Neural cell (in vitro differentiated cells): ENCODE results near the gene TMC6. TPM values are rescaled to one million over a fixed set of nuclear protein-coding genes. Genes with fewer than 3 reads are reported as not detected.

Experiments used
- H2AFZ ChIP-seq: fragments of 200-600, 300-800 bp; sonication (generic), shearing (Covaris generic); 2 replicates; pipeline ENCODE4 v1.6.0; 2014; ENCODE audit warnings: low read depth, mild to moderate bottlenecking, antibody characterized with exemption, low read length, moderate library complexity
- H3F3A ChIP-seq: fragments of 200-600 bp; shearing (Covaris generic); 2 replicates; pipeline ENCODE4 v1.6.1; 2016; ENCODE audit warnings: mild to moderate bottlenecking, moderate library complexity, mixed read lengths, antibody characterized with exemption, low read length; ENCODE audit not compliant: insufficient read depth, poor library complexity, severe bottlenecking
- H3K27ac ChIP-seq: fragments of 200-600, 300-800 bp; sonication (generic), shearing (Covaris generic); 2 replicates; pipeline ENCODE4 v1.5.1; 2014; ENCODE audit warnings: mild to moderate bottlenecking, low read length, moderate library complexity
- H3K27me3 ChIP-seq: fragments of 300-800, 200-600 bp; sonication (generic), shearing (Covaris generic); 2 replicates; pipeline ENCODE4 v1.6.0; 2014; ENCODE audit warnings: mild to moderate bottlenecking, low read depth, low read length, moderate library complexity; ENCODE audit not compliant: insufficient read depth
- H3K36me3 ChIP-seq: fragments of 300-800, 200-600 bp; sonication (generic), shearing (Covaris generic); 2 replicates; pipeline ENCODE4 v1.5.1; 2014; ENCODE audit warnings: mild to moderate bottlenecking, antibody characterized with exemption, low read length, moderate library complexity; ENCODE audit not compliant: insufficient read depth
- H3K4me2 ChIP-seq: fragments of 300-800, 200-600 bp; sonication (generic), shearing (Covaris generic); 2 replicates; pipeline ENCODE4 v1.6.0; 2014; ENCODE audit warnings: mild to moderate bottlenecking, low read length
- H3K4me3 ChIP-seq: fragments of 300-800, 200-600 bp; sonication (generic), shearing (Covaris generic); 2 replicates; pipeline ENCODE4 v1.5.1; 2014; ENCODE audit warnings: mild to moderate bottlenecking, low read length, moderate library complexity
- H3K79me2 ChIP-seq: fragments of 200-600 bp; shearing (Covaris generic); replicated peaks from 2 replicates; pipeline ENCODE4 v1.6.0; 2014; ENCODE audit warnings: mild to moderate bottlenecking, low read length, moderate library complexity; ENCODE audit not compliant: insufficient read depth
- H3K9ac ChIP-seq: fragments of 300-800, 200-600 bp; sonication (generic), shearing (Covaris generic); 2 replicates; pipeline ENCODE4 v1.6.1; 2016; ENCODE audit warnings: mild to moderate bottlenecking, low read length, mixed read lengths
- H3K9me2 ChIP-seq: fragments of 200-600 bp; shearing (Covaris generic); 2 replicates; pipeline ENCODE4 v1.6.1; 2016; ENCODE audit warnings: mild to moderate bottlenecking, low read length, mixed read lengths; ENCODE audit not compliant: insufficient read depth
- H3K9me3 ChIP-seq: fragments of 200-600, 300-800 bp; sonication (generic), shearing (Covaris generic); 2 replicates; pipeline ENCODE4 v1.6.1; 2016; ENCODE audit warnings: mild to moderate bottlenecking, mixed run types, low read length, moderate library complexity, mixed read lengths
- H4K20me1 ChIP-seq: fragments of 200-600 bp; shearing (Covaris generic); 2 replicates; pipeline ENCODE4 v1.6.1; 2016; ENCODE audit warnings: mild to moderate bottlenecking, mixed run types; ENCODE audit not compliant: insufficient read depth
- CTCF ChIP-seq: fragments of 450-650 bp; IDR thresholded peaks from 2 replicates; pipeline ENCODE4 v1.5.1; 2014; ENCODE audit warnings: antibody characterized with exemption, mild to moderate bottlenecking, moderate library complexity; ENCODE audit not compliant: poor library complexity, severe bottlenecking
- EP300 ChIP-seq: fragments of 450-650 bp; conservative IDR thresholded peaks from 2 replicates; pipeline ENCODE4 v1.6.1; 2014; ENCODE audit warnings: antibody characterized with exemption, mild to moderate bottlenecking, moderate library complexity; ENCODE audit not compliant: poor library complexity, severe bottlenecking
- EZH2 ChIP-seq: fragments of 200-600, 300-800 bp; shearing (Covaris generic), sonication (generic); IDR thresholded peaks from 2 replicates; pipeline ENCODE4 v1.6.1; 2014; ENCODE audit warnings: antibody characterized with exemption, low read length, borderline replicate concordance, mild to moderate bottlenecking; ENCODE audit not compliant: insufficient read depth, poor library complexity, severe bottlenecking
- MXI1 ChIP-seq: fragments of 450-650 bp; conservative IDR thresholded peaks from 2 replicates; pipeline ENCODE4 v1.6.1; 2014; ENCODE audit warnings: antibody characterized with exemption, mild to moderate bottlenecking; ENCODE audit not compliant: poor library complexity, severe bottlenecking
- POLR2AphosphoS5 ChIP-seq: IDR thresholded peaks from 2 replicates; pipeline ENCODE4 v1.6.1; 2012
- RAD21 ChIP-seq: fragments of 450-650 bp; conservative IDR thresholded peaks from 2 replicates; pipeline ENCODE4 v1.6.1; 2014; ENCODE audit warnings: antibody characterized with exemption, mild to moderate bottlenecking, moderate library complexity
- REST ChIP-seq: IDR thresholded peaks from 2 replicates; pipeline ENCODE4 v1.6.1; 2012; ENCODE audit warnings: borderline replicate concordance
- SMC3 ChIP-seq: fragments of 450-650 bp; conservative IDR thresholded peaks from 2 replicates; pipeline ENCODE4 v1.6.1; 2014; ENCODE audit warnings: antibody characterized with exemption, mild to moderate bottlenecking, moderate library complexity; ENCODE audit not compliant: poor library complexity
- TAF1 ChIP-seq: IDR thresholded peaks from 2 replicates; pipeline ENCODE4 v1.6.1; 2012; ENCODE audit warnings: low read depth
- polyA plus RNA-seq: library from polyadenylated mRNA; depleted of rRNA; stranded (reverse); fragments of >200 nt; gene quantifications from 2 replicates; pipeline ENCODE4 v1.2.3, GENCODE V29; 2014

The TMC6 gene
- polyA plus RNA-seq, 1 donor from 2014 or later, result 0.16 TPM

DNA sequence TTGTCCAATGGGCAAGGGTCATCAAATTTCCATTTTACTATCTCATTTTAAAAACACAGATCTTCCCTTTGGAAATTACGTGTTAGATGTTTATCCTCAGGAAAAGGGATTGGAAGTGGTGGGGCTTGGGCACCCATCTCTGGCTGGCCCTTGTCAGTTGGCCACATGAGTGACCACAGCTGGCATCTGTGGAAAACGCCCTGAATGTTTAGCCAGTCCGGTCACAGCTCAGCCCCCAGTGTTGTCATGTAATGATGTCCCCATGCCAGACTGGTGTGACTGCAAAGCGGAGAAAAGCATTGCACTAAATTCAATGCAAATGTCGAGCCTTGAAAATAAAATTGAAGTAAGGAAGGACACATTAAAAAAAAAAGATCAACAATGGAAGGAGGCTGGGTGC is 53.0 kb downstream of the TMC6 start:
- Histone ChIP-seq H3K9me3 (no peaks in the 10 kb centered on the region), H3K79me2 (no peaks in the 10 kb centered on the region), H4K20me1 (no peaks in the 10 kb centered on the region), H3K4me3 (no peak overlapping the region), H3F3A (no peaks in the 10 kb centered on the region), H3K27me3 (no peaks in the 10 kb centered on the region), H3K9me2 (no peaks in the 10 kb centered on the region), H3K9ac (no peak overlapping the region), H3K4me2 (no peak overlapping the region), H3K27ac (no peak overlapping the region), H2AFZ (no peak overlapping the region), H3K36me3 (peaks cover 32% of the 10 kb centered on the region)
- no peak for TF ChIP-seq RAD21
- TF ChIP-seq POLR2AphosphoS5, result no peak
- no peak for TF ChIP-seq TAF1
- TF ChIP-seq CTCF, result no peak
- TF ChIP-seq SMC3, result no peak
- no peak for TF ChIP-seq EZH2
- no peak for TF ChIP-seq MXI1
- TF ChIP-seq REST, result no peak
- no peak for TF ChIP-seq EP300

DNA sequence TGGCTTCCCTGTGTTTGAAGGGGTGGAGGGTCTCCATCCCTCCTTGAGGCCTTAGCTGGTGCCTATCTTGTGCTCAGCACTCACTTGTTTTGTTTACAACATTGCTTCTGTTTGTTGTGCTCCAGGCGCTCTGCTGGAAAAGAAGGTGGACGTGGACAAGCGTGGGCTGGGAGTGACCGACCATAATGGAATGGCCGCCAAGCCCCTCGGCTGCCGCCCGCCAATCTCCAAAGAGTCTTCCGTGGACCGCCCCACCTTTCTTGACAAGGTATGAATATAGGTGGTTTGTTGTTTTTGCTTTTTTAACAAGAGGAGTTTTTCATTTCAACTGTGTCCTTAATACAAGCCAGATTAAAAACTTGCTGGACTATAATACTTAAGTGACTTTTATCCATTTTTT is 53.5 kb downstream of the TMC6 start:
- no peak overlapping the region for H3K9ac ChIP-seq
- no peak overlapping the region for H3K4me2 ChIP-seq
- no peak overlapping the region for H3K4me3 ChIP-seq
- no peaks in the 10 kb centered on the region for H3K79me2 ChIP-seq
- no peaks in the 10 kb centered on the region for H3F3A ChIP-seq
- no peak overlapping the region for H2AFZ ChIP-seq
- peaks cover 32% of the 10 kb centered on the region for H3K36me3 ChIP-seq
- H3K27ac ChIP-seq, result no peak overlapping the region
- no peaks in the 10 kb centered on the region for H3K27me3 ChIP-seq
- H3K9me2 ChIP-seq, result no peaks in the 10 kb centered on the region
- H4K20me1 ChIP-seq, result no peaks in the 10 kb centered on the region
- TF ChIP-seq POLR2AphosphoS5, result no peak
- TF ChIP-seq SMC3, result no peak
- TF ChIP-seq CTCF, result no peak
- TF ChIP-seq RAD21, result no peak
- TF ChIP-seq EZH2, result no peak
- no peak for TF ChIP-seq REST
- no peak for TF ChIP-seq MXI1
- TF ChIP-seq TAF1, result no peak
- no peak for TF ChIP-seq EP300
- H3K9me3 ChIP-seq, result no peaks in the 10 kb centered on the region
